ENCODE data around the gene ZDHHC9. TPM values are rescaled to one million over a fixed set of nuclear protein-coding genes. Genes with fewer than 3 reads are reported as not detected.
"Not testable (repeated sequence)": the region's sequence is repeated elsewhere in the genome, so short reads cannot be mapped to it uniquely, and the experiment has no call there.

ZDHHC9 gene
- total RNA-seq, 2 donors from 2014 or later, result 27.1 to 40.2 TPM

DNA sequence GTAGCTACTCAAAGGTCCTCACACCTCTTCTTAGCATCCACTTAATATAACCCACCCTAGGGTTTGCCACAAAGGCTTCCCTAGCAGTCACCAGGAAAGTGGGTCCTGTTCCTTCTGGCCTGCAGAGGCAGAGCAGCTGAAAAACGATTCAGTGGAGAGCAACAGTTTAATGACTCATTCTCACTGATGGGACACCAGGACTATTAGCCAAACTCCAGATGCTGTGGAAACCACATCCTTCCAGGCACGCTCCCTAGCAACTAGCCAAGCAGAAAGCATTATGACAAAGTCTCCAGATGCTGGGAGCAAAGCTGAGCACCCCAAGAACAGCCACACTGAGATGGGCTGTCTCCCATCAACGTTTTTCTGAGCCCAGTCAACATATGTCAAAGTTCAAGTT is 32.0 kb upstream of the ZDHHC9 start:
- H3K27me3 Mint-ChIP-seq (ENCODE audit: insufficient read depth), result peaks cover 5% of the 10 kb centered on the region
- Histone ChIP-seq H3K9me3 (ENCODE audit: control insufficient read depth, low read length) (no peaks in the 10 kb centered on the region), H3K9ac (ENCODE audit: extremely low read depth, low read length, poor library complexity, severe bottlenecking) (no peak overlapping the region), H3K4me3 (ENCODE audit: low read length) (no peak overlapping the region), H3K27ac (ENCODE audit: low read depth, low read length) (no peak overlapping the region), H3K4me1 (ENCODE audit: control insufficient read depth, insufficient read depth, low read length) (no peaks in the 10 kb centered on the region), H3K36me3 (ENCODE audit: control insufficient read depth, insufficient read depth, low read length) (no peaks in the 10 kb centered on the region), H3K27me3 (ENCODE audit: control insufficient read depth, insufficient read depth, low read length, poor library complexity, severe bottlenecking) (no peaks in the 10 kb centered on the region)
- H3K4me1 Mint-ChIP-seq, result no peaks in the 10 kb centered on the region
- TF ChIP-seq, protein P1, sequence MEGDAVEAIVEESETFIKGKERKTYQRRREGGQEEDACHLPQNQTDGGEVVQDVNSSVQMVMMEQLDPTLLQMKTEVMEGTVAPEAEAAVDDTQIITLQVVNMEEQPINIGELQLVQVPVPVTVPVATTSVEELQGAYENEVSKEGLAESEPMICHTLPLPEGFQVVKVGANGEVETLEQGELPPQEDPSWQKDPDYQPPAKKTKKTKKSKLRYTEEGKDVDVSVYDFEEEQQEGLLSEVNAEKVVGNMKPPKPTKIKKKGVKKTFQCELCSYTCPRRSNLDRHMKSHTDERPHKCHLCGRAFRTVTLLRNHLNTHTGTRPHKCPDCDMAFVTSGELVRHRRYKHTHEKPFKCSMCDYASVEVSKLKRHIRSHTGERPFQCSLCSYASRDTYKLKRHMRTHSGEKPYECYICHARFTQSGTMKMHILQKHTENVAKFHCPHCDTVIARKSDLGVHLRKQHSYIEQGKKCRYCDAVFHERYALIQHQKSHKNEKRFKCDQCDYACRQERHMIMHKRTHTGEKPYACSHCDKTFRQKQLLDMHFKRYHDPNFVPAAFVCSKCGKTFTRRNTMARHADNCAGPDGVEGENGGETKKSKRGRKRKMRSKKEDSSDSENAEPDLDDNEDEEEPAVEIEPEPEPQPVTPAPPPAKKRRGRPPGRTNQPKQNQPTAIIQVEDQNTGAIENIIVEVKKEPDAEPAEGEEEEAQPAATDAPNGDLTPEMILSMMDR (conservative IDR thresholded peaks at IDR 0.05), result no peak
- no peak for DNase-seq
- H3K36me3 Mint-ChIP-seq (ENCODE audit: low read depth), result no peaks in the 10 kb centered on the region
- WGBS, 2 experiments (ENCODE audit: insufficient coverage in 1 of 2, insufficient read length in 1 of 2), result 63 to 85% methylated on average over 1 to 3 of the region's 3 CpGs
- no peak overlapping the region for H3K4me3 Mint-ChIP-seq
- H3K27ac Mint-ChIP-seq, result no peak overlapping the region
- H3K9me3 Mint-ChIP-seq, result peaks cover 48% of the 10 kb centered on the region

DNA sequence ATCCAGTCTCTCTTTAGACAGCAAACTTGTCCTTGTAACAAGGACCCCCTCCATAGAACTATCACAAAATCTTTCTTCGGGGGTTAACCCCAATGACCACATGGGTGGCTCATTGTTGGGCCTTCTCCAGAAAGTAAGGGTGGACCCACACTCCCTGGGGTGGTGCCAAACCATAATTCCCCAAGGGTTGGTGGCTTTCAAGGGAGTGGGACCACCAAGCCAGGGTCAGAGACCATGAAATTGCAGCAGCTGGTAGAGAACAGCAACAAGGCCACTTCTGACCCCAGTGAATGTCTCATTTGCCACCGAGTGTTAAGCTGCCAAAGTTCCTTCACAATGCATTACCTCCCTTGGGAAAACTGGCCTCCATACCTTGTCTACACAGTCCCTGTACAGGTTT is 28.8 kb upstream of the ZDHHC9 start:
- peaks cover 7% of the 10 kb centered on the region for H3K27me3 Mint-ChIP-seq (ENCODE audit: insufficient read depth)
- no peaks in the 10 kb centered on the region for H3K27me3 ChIP-seq (ENCODE audit: control insufficient read depth, insufficient read depth, low read length, poor library complexity, severe bottlenecking)
- H3K4me3 Mint-ChIP-seq, result no peak overlapping the region
- no peaks in the 10 kb centered on the region for H3K9me3 ChIP-seq (ENCODE audit: control insufficient read depth, low read length)
- no peaks in the 10 kb centered on the region for H3K36me3 Mint-ChIP-seq (ENCODE audit: low read depth)
- no peak overlapping the region for H3K4me3 ChIP-seq (ENCODE audit: low read length)
- DNase-seq, result no peak
- no peaks in the 10 kb centered on the region for H3K4me1 ChIP-seq (ENCODE audit: control insufficient read depth, insufficient read depth, low read length)
- no peak overlapping the region for H3K27ac Mint-ChIP-seq
- no peak overlapping the region for H3K27ac ChIP-seq (ENCODE audit: low read depth, low read length)
- H3K4me1 Mint-ChIP-seq, result no peaks in the 10 kb centered on the region
- peaks cover 51% of the 10 kb centered on the region for H3K9me3 Mint-ChIP-seq
- TF ChIP-seq, protein P1 (conservative IDR thresholded peaks at IDR 0.05), result no peak
- H3K36me3 ChIP-seq (ENCODE audit: control insufficient read depth, insufficient read depth, low read length), result no peaks in the 10 kb centered on the region
- WGBS, 2 experiments (ENCODE audit: insufficient coverage in 1 of 2, insufficient read length in 1 of 2), result 97% methylated on average over 2 of the region's 2 CpGs; no CpG with 5 or more reads in 1 of the 2 experiments
- no peak overlapping the region for H3K9ac ChIP-seq (ENCODE audit: extremely low read depth, low read length, poor library complexity, severe bottlenecking)

DNA sequence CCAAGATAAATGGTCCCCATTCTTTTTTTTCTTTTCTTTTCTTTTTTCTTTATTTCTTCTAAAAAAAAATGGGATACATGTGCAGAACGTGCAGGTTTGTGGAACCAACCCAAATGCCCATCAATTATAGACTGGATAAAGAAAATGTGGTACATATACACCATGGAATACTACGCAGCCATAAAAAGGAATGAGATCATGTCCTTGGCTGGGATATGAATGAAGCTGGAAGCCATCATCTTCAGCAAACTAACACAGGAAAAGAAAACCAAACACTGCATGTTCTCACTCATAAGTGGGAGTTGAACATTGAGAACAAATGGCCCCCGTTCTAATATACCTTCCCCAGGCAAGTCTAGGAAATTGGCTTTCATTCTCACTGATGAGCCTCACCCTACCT is 22.6 kb upstream of the ZDHHC9 start:
- H3K4me3 ChIP-seq (ENCODE audit: low read length); H3K4me1 Mint-ChIP-seq: not testable (repeated sequence)
- 100% methylated on average over 1 of the region's 3 CpGs; no CpG with 5 or more reads in 1 of the 2 experiments for WGBS, 2 experiments (ENCODE audit: insufficient coverage in 1 of 2, insufficient read length in 1 of 2)

DNA sequence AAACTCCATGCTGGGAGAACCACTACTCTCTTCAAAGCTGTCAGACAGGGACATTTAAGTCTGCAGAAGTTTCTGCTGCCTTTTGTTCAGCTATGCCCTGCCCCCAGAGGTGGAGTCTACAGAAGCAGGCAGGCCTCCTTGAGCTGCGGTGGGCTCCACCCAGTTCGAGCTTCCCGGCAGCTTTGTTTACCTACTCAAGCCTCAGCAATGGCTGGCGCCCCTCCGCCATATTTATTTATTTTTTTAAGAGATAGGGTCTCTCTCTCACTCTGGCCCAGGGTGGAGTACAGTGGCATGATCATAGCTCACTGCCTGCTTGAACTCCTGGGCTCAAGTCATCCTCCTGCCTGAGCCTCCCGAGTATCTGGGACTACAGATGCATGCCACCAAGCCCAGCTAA is 15.4 kb upstream of the ZDHHC9 start:
- 78% methylated on average over 1 of the region's 6 CpGs; no CpG with 5 or more reads in 1 of the 2 experiments for WGBS, 2 experiments (ENCODE audit: insufficient coverage in 1 of 2, insufficient read length in 1 of 2)
- H3K4me1 ChIP-seq (ENCODE audit: control insufficient read depth, insufficient read depth, low read length), result not testable (repeated sequence)

More for the DNA sequence above, 22.6 kb upstream of the ZDHHC9 start:
- not testable (repeated sequence) for H3K27ac ChIP-seq (ENCODE audit: low read depth, low read length); H3K4me1 ChIP-seq (ENCODE audit: control insufficient read depth, insufficient read depth, low read length); H3K36me3 Mint-ChIP-seq (ENCODE audit: low read depth); H3K27ac Mint-ChIP-seq; H3K9me3 ChIP-seq (ENCODE audit: control insufficient read depth, low read length); H3K36me3 ChIP-seq (ENCODE audit: control insufficient read depth, insufficient read depth, low read length); H3K27me3 ChIP-seq (ENCODE audit: control insufficient read depth, insufficient read depth, low read length, poor library complexity, severe bottlenecking); DNase-seq; H3K27me3 Mint-ChIP-seq (ENCODE audit: insufficient read depth); H3K9ac ChIP-seq (ENCODE audit: extremely low read depth, low read length, poor library complexity, severe bottlenecking); H3K4me3 Mint-ChIP-seq
- H3K9me3 Mint-ChIP-seq, result peaks cover 39% of the 10 kb centered on the region

DNA sequence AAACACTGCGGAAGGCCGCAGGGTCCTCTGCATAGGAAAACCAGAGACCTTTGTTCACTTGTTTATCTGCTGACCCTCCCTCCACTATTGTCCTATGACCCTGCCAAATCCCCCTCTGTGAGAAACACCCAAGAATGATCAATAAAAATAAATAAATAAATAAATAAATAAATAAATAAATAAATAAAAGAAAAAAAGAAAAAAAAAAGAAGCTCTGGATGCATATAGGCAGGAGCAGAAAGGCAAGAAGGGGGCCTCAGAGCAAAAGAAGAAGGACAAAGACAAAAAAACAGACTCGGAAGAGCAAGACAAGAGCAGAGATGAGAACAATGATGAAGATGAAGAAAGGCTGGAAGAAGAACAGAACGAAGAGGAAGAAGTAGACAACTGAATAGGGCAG is 8.1 kb upstream of the ZDHHC9 start:
- not testable (repeated sequence) for H3K4me3 Mint-ChIP-seq; H3K9me3 ChIP-seq (ENCODE audit: control insufficient read depth, low read length); H3K9ac ChIP-seq (ENCODE audit: extremely low read depth, low read length, poor library complexity, severe bottlenecking); H3K36me3 Mint-ChIP-seq (ENCODE audit: low read depth); H3K4me1 ChIP-seq (ENCODE audit: control insufficient read depth, insufficient read depth, low read length); H3K27me3 ChIP-seq (ENCODE audit: control insufficient read depth, insufficient read depth, low read length, poor library complexity, severe bottlenecking); H3K36me3 ChIP-seq (ENCODE audit: control insufficient read depth, insufficient read depth, low read length); DNase-seq; H3K27ac ChIP-seq (ENCODE audit: low read depth, low read length); H3K4me1 Mint-ChIP-seq; H3K4me3 ChIP-seq (ENCODE audit: low read length); H3K27ac Mint-ChIP-seq
- peaks cover 48% of the 10 kb centered on the region for H3K9me3 Mint-ChIP-seq
- H3K27me3 Mint-ChIP-seq (ENCODE audit: insufficient read depth), result peaks cover 11% of the 10 kb centered on the region
- 83 to 92% methylated on average over 2 of the region's 4 CpGs for WGBS, 2 experiments (ENCODE audit: insufficient coverage in 1 of 2, insufficient read length in 1 of 2)

More for the DNA sequence above, 15.4 kb upstream of the ZDHHC9 start:
- H3K9ac ChIP-seq (ENCODE audit: extremely low read depth, low read length, poor library complexity, severe bottlenecking); H3K36me3 Mint-ChIP-seq (ENCODE audit: low read depth); H3K36me3 ChIP-seq (ENCODE audit: control insufficient read depth, insufficient read depth, low read length); H3K4me1 Mint-ChIP-seq; H3K27me3 ChIP-seq (ENCODE audit: control insufficient read depth, insufficient read depth, low read length, poor library complexity, severe bottlenecking); H3K9me3 ChIP-seq (ENCODE audit: control insufficient read depth, low read length); H3K27ac Mint-ChIP-seq; DNase-seq; H3K27ac ChIP-seq (ENCODE audit: low read depth, low read length); H3K4me3 ChIP-seq (ENCODE audit: low read length); H3K4me3 Mint-ChIP-seq: not testable (repeated sequence)
- Mint-ChIP-seq H3K9me3 (peaks cover 36% of the 10 kb centered on the region), H3K27me3 (ENCODE audit: insufficient read depth) (peaks cover 16% of the 10 kb centered on the region)
